GM12892 (cell line): ENCODE data around the gene LRRC74A.

Source experiments
- DNase-seq: peaks from one replicate; pipeline ENCODE4 v3.0.0; 2011; ENCODE audit not compliant: insufficient read length
- FAIRE-seq: peaks from 2 replicates; lab custom pipeline; 2011; peaks lifted over from hg19 to GRCh38; lab: Jason Lieb, UNC
- POLR2A ChIP-seq: IDR thresholded peaks from 2 replicates; pipeline ENCODE4 v1.6.1; 2011; ENCODE audit warnings: low read depth, low read length, control low read depth
- POLR2AphosphoS5 ChIP-seq: IDR thresholded peaks from 2 replicates; pipeline ENCODE4 v1.6.1; 2011; ENCODE audit warnings: low read depth, low read length, control low read depth
- TAF1 ChIP-seq: IDR thresholded peaks from 2 replicates; pipeline ENCODE4 v1.6.1; 2011; ENCODE audit warnings: low read depth, mild to moderate bottlenecking, control low read depth, low read length, borderline replicate concordance

Gene LRRC74A

DNA sequence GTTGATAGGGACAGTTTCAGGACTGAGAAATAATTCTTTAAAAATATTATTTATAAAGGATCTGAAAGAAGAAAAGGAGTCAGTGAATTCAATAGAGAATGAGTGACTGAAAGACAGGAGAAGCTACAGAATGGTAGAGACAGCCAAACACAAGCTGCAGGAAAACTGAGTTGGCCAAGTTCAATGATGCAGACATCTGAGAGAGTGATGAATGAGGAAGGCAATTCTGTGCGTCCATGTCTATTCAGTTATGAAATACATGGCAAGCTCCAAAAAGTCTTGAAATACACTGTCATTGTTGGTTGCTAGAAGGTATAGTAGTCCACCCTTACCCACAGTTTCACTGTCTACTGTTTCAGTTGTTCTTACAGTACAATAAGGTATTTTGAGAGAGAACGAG is 6.8 kb downstream of the LRRC74A start:
- FAIRE-seq (no peak), DNase-seq (no peak)
- TF ChIP-seq POLR2AphosphoS5 = no peak
- no peak for TF ChIP-seq TAF1
- TF ChIP-seq POLR2A = no peak

- no peak for TF ChIP-seq POLR2A
- no peak for TF ChIP-seq TAF1
- no peak for TF ChIP-seq POLR2AphosphoS5
- DNase-seq (no peak), FAIRE-seq (no peak)
These were observed 8.0 kb downstream of the LRRC74A start for GRCh38 chr14:76834241-76834661.

DNA sequence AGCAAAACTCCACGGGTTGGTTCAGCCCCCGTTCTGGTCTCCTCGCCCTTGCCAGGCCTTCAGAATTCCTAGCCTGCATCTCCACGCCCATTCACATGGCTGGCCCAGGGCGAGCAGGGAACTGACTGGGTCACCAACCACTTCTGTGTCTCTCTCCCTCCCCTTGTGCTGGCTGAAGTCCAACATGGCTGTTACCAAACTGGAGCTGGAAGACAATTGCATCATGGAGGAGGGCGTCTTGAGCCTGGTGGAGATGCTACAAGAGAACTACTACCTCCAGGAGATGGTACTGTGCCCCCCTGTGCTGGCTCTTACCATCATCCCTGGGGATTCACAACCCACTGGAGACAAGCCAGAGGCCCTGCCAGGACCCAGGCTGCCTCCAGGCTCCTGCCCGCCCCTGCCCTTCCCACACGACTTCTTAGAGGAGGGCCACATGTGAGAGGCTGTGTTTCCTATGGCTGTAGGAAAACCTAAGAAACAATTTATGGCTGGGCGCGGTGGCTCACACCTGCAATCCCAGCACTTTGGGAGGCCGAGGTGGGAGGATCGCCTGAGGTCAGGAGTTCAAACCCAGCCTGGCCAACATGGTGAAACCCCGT is 9.9 kb downstream of the LRRC74A start:
- TF ChIP-seq POLR2A = no peak
- FAIRE-seq (no peak), DNase-seq (no peak)

GRCh38 chr14:76837524-76837923 is 11.3 kb downstream of the LRRC74A start:
- FAIRE-seq (no peak), DNase-seq (no peak)
- TF ChIP-seq TAF1 (no peak), POLR2AphosphoS5 (no peak), POLR2A (no peak)

GRCh38 chr14:76842414-76842813 is 16.2 kb downstream of the LRRC74A start:
- DNase-seq (no peak), FAIRE-seq (no peak)
- TF ChIP-seq TAF1 (no peak), POLR2AphosphoS5 (no peak), POLR2A (no peak)

GRCh38 chr14:76844223-76844622 is 18.0 kb downstream of the LRRC74A start:
- DNase-seq = no peak
- no peak for TF ChIP-seq TAF1
- TF ChIP-seq POLR2A = no peak
- TF ChIP-seq POLR2AphosphoS5 = no peak
- FAIRE-seq = no peak

DNA sequence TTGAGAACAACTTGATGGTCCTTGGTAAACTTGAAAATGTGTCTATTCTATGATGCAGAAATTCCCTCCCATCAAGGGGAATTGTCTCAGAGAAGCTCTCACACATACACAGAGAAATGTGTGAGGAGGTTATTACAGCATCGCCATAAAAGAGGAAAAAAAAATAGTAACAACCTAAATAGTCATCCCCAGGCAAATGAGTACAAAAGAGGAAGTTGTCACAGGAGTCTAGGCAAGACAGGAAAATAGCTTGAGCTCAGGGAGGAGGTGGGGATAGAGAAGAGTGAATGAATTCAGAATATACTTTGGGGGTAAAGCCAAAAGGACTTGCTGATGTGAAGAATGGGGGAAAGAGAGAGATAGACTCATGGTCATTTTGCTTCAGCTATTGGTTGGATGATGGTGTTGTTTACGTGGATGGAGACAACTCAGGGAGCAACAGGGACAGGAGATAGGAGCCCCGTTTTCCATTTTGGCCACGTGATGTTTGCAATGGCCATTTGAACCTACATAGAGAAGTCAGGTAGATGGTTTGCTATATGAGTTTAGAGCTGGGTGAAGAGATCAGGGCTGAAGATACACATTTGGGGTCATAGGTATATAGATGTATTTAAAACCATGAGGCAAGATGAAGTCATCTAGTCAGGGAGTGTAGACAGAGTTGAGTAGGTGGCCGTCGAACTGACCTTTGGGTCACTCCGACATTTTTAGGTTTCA is 20.3 kb downstream of the LRRC74A start:
- FAIRE-seq = no peak
- TF ChIP-seq POLR2AphosphoS5 = no peak
- TF ChIP-seq POLR2A = no peak
- no peak for TF ChIP-seq TAF1
- DNase-seq = no peak

DNA sequence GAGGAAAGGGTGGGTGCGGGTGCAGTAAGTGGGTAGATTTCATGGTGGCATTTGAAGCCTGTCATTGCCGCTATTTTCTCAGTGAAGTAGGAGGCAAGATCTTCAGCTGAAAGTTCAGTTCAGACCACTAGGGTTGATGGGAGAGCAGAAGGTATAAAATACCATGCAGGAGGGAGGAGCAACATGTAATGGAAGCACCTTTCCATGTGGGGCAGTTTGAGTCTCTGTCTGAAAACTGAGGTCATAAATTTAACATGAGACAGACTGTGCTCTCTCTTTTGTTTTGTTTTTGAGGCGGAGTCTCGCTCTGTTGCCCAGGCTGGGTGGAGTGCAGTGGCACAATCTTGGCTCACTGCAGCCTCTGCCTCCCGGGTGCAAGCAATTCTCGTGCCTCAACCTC is 22.7 kb downstream of the LRRC74A start:
- DNase-seq (no peak), FAIRE-seq (no peak)

GRCh38 chr14:76855066-76855465 is 28.9 kb downstream of the LRRC74A start:
- no peak for FAIRE-seq
- TF ChIP-seq POLR2A (no peak), POLR2AphosphoS5 (no peak), TAF1 (no peak)
- no peak for DNase-seq

More for the DNA sequence above, 22.7 kb downstream of the LRRC74A start:
- TF ChIP-seq POLR2AphosphoS5 = no peak
- TF ChIP-seq TAF1 = no peak
- no peak for TF ChIP-seq POLR2A

DNA sequence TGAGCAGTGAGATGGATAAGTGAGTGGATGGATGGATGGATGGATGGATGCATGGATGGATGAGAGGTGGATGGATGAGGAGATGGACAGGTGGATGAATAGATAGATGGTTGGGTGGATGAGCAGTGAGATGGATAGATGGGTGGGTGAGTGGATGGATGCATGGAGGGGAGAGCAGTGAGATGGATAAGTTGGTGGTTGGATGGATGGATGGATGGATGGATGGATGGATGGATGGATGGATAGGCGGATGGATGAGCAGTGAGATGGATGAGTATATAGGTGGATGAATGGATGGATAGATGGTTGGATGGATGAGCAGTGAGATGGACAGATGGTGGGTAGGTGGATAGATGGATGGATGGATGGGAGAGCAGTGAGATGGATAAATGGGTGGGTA is 30.6 kb downstream of the LRRC74A start:
- TF ChIP-seq POLR2AphosphoS5 (no peak), TAF1 (no peak), POLR2A (no peak)
- DNase-seq (no peak), FAIRE-seq (no peak)

- FAIRE-seq (no peak), DNase-seq (no peak)
- TF ChIP-seq TAF1 = no peak
- TF ChIP-seq POLR2A = no peak
- TF ChIP-seq POLR2AphosphoS5 = no peak
These were observed 35.5 kb downstream of the LRRC74A start for GRCh38 chr14:76861574-76862255.
